Breast epithelium (tissue), 4 donors: ENCODE results near the gene ADARB2. TPM values are rescaled to one million over a fixed set of nuclear protein-coding genes. Genes with fewer than 3 reads are reported as not detected.
A peak's percentile ranks its signal among the peaks of the same experiment; 100 is the strongest.

Source experiments
- DNase-seq, 2 donors: peaks; one replicate each; pipeline ENCODE4 v3.0.0-alpha.2; 2019; ENCODE audit warnings: low spot score in 2 of 2
- H3K27ac ChIP-seq, 2 donors: fragments of 200-600 bp; sonication (generic) in 1 of 2; one replicate each; pipeline ENCODE4 v1.5.1; 2016 to 2019; ENCODE audit warnings: mild to moderate bottlenecking in 1 of 2
- H3K27me3 ChIP-seq, 2 donors: fragments of 200-600 bp; sonication (generic) in 1 of 2; one replicate each; pipeline versions ENCODE4 v1.5.1 to v1.6.0; 2017 to 2019; ENCODE audit warnings: control low read depth in 1 of 2, mild to moderate bottlenecking in 1 of 2
- H3K36me3 ChIP-seq: fragments of 200-600 bp; one replicate; pipeline ENCODE4 v1.5.1; 2019
- H3K4me1 ChIP-seq, 2 donors: fragments of 200-600 bp; sonication (generic); one replicate each; pipeline ENCODE4 v1.5.1; 2016 to 2019; ENCODE audit warnings: control low read depth in 1 of 2
- H3K4me3 ChIP-seq, 3 donors: fragments of 200-600 bp; sonication (generic); 1 replicate in 2 of 3; 2 replicates in 1 of 3; pipeline ENCODE4 v1.5.1; 2016 to 2019; ENCODE audit warnings: mild to moderate bottlenecking in 3 of 3, moderate library complexity in 2 of 3
- H3K9me3 ChIP-seq, 2 donors: fragments of 200-600 bp; sonication (generic) in 1 of 2; one replicate each; pipeline ENCODE4 v1.5.1; 2016 to 2019; ENCODE audit warnings: control low read depth in 1 of 2
- POLR2A ChIP-seq: fragments of 450-650 bp; IDR thresholded peaks from one replicate; pipeline ENCODE4 v1.6.1; 2016; ENCODE audit warnings: antibody characterized with exemption, mild to moderate bottlenecking, moderate library complexity
- POLR2AphosphoS5 ChIP-seq, 3 donors: sonication (generic); formaldehyde crosslinking; IDR thresholded peaks; one replicate each; pipeline ENCODE4 v1.6.1; 2017; ENCODE audit warnings: antibody characterized with exemption in 3 of 3
- intact Hi-C: fragments of 100-400 bp; cut with DNase I; formaldehyde crosslinking; loops from one replicate; pipeline ENCODE4 v1.15.1; 2023; ENCODE audit warnings: low total_unique reads
- total RNA-seq, 3 donors: library from RNA; depleted of rRNA; stranded (reverse); fragments of >200 nt; gene quantifications; one replicate each; pipeline ENCODE4 v1.1.0, GENCODE V29; 2016
- TF ChIP-seq, protein P1 (sequence below), 3 donors: fragments of 450-650 bp; IDR thresholded peaks; one replicate each; pipeline ENCODE4 v1.5.1; 2016 to 2017; ENCODE audit warnings: antibody characterized with exemption in 3 of 3, mild to moderate bottlenecking in 3 of 3, moderate library complexity in 3 of 3

Gene ADARB2
- total RNA-seq, 3 donors from 2014 or later, result 0.32 to 3.9 (median 2.0) TPM

- Histone ChIP-seq H3K27ac (no peak overlapping the region), H3K4me1 (no peaks in the 10 kb centered on the region), H3K4me3 (no peak overlapping the region), H3K9me3 (no peaks in the 10 kb centered on the region), H3K36me3 (no peaks in the 10 kb centered on the region), H3K27me3 (peaks cover 0 to 8% of the 10 kb centered on the region in 2 donors)
- no peak for TF ChIP-seq POLR2A
- no peak for TF ChIP-seq POLR2AphosphoS5 (IDR thresholded peaks at IDR 0.05)
- TF ChIP-seq, protein P1, sequence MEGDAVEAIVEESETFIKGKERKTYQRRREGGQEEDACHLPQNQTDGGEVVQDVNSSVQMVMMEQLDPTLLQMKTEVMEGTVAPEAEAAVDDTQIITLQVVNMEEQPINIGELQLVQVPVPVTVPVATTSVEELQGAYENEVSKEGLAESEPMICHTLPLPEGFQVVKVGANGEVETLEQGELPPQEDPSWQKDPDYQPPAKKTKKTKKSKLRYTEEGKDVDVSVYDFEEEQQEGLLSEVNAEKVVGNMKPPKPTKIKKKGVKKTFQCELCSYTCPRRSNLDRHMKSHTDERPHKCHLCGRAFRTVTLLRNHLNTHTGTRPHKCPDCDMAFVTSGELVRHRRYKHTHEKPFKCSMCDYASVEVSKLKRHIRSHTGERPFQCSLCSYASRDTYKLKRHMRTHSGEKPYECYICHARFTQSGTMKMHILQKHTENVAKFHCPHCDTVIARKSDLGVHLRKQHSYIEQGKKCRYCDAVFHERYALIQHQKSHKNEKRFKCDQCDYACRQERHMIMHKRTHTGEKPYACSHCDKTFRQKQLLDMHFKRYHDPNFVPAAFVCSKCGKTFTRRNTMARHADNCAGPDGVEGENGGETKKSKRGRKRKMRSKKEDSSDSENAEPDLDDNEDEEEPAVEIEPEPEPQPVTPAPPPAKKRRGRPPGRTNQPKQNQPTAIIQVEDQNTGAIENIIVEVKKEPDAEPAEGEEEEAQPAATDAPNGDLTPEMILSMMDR (IDR thresholded peaks at IDR 0.05), result no peak
- DNase-seq, result no peak
- intact Hi-C loops, result no loop called here
Observed at GRCh38 chr10:1369197-1369596, 368.1 kb downstream of the ADARB2 start.

GRCh38 chr10:1368842-1369171, 368.5 kb downstream of the ADARB2 start:
- Histone ChIP-seq H3K9me3 (no peaks in the 10 kb centered on the region), H3K4me3 (no peak overlapping the region), H3K27ac (no peak overlapping the region), H3K27me3 (peaks cover 0 to 10% of the 10 kb centered on the region in 2 donors), H3K4me1 (no peaks in the 10 kb centered on the region), H3K36me3 (no peaks in the 10 kb centered on the region)
- intact Hi-C loops, result no loop called here
- TF ChIP-seq, protein P1 (IDR thresholded peaks at IDR 0.05), result peak in 2 of 3 donors; percentile 26
- TF ChIP-seq POLR2AphosphoS5 (IDR thresholded peaks at IDR 0.05) (no peak), POLR2A (no peak)
- peak in 1 of 2 donors; percentile 13 for DNase-seq

GRCh38 chr10:1367938-1368841, 369.1 kb downstream of the ADARB2 start:
- TF ChIP-seq, protein P1 (IDR thresholded peaks at IDR 0.05), result no peak
- TF ChIP-seq POLR2AphosphoS5 (IDR thresholded peaks at IDR 0.05) (no peak), POLR2A (no peak)
- H3K27ac ChIP-seq, result no peak overlapping the region
- H3K9me3 ChIP-seq, result no peaks in the 10 kb centered on the region
- H3K27me3 ChIP-seq, result peaks cover 0 to 16% of the 10 kb centered on the region in 2 donors
- no peak overlapping the region for H3K4me3 ChIP-seq
- no peaks in the 10 kb centered on the region for H3K36me3 ChIP-seq
- intact Hi-C loops, result no loop called here
- DNase-seq, result peak in 1 of 2 donors; percentile 12
- H3K4me1 ChIP-seq, result no peaks in the 10 kb centered on the region

GRCh38 chr10:1366811-1367425, 370.4 kb downstream of the ADARB2 start:
- peaks cover 0 to 22% of the 10 kb centered on the region in 2 donors for H3K27me3 ChIP-seq
- DNase-seq, result peak in 1 of 2 donors; percentile 5
- no peak overlapping the region for H3K27ac ChIP-seq
- intact Hi-C loops, result no loop called here
- H3K4me3 ChIP-seq, result no peak overlapping the region
- no peaks in the 10 kb centered on the region for H3K36me3 ChIP-seq
- H3K4me1 ChIP-seq, result no peaks in the 10 kb centered on the region
- TF ChIP-seq POLR2AphosphoS5 (IDR thresholded peaks at IDR 0.05) (no peak), POLR2A (no peak)
- TF ChIP-seq, protein P1 (IDR thresholded peaks at IDR 0.05), result no peak
- peaks cover 0 to 5% of the 10 kb centered on the region in 2 donors for H3K9me3 ChIP-seq

- TF ChIP-seq, protein P1 (IDR thresholded peaks at IDR 0.05), result no peak
- TF ChIP-seq POLR2A, result no peak
- TF ChIP-seq POLR2AphosphoS5 (IDR thresholded peaks at IDR 0.05), result no peak
- no peaks in the 10 kb centered on the region for H3K36me3 ChIP-seq
- H3K9me3 ChIP-seq, result peaks cover 0 to 5% of the 10 kb centered on the region in 2 donors
- H3K4me1 ChIP-seq, result no peaks in the 10 kb centered on the region
- intact Hi-C loops, result no loop called here
- H3K27me3 ChIP-seq, result peaks cover 0 to 25% of the 10 kb centered on the region in 2 donors
- H3K4me3 ChIP-seq, result no peak overlapping the region
- peak in 1 of 2 donors; percentile 10 for DNase-seq
- H3K27ac ChIP-seq, result no peak overlapping the region
Observed at GRCh38 chr10:1366322-1366691, 371.0 kb downstream of the ADARB2 start.
